Endometrium (tissue), 2 donors: ENCODE results near the gene MCF2L.

Source experiments
- FAIRE-seq: peaks from 2 replicates; lab custom pipeline; 2012; peaks lifted over from hg19 to GRCh38; lab: Jason Lieb, UNC
- donor health status: control.
- donor health status: control.

The MCF2L gene

DNA sequence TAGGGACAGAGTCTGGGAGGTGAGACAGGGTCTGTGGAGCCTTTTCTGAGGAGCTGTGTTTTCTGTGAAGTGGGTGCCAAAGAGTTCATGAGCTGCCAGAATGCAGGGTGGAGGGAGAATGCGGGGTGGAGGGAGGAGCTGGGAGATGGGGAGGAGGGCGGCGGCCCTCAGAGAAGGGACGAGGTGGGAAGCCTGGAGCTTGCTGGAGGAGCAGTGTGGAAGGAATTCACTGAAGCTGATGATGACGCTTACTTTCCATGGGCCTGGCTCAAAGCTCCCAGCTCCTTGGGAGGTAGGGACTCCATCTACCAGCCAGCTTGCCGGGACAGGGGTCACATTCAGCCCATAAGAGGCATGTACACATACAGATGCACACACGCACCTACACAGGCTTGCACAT lies 62.5 kb downstream of the MCF2L start:
- FAIRE-seq: no peak

- FAIRE-seq: no peak
Observed at GRCh38 chr13:113032291-113032690, 63.3 kb downstream of the MCF2L start.

- FAIRE-seq: no peak
Observed at GRCh38 chr13:113033054-113033850, 64.2 kb downstream of the MCF2L start.

GRCh38 chr13:113034451-113035212 lies 65.6 kb downstream of the MCF2L start:
- FAIRE-seq: no peak

DNA sequence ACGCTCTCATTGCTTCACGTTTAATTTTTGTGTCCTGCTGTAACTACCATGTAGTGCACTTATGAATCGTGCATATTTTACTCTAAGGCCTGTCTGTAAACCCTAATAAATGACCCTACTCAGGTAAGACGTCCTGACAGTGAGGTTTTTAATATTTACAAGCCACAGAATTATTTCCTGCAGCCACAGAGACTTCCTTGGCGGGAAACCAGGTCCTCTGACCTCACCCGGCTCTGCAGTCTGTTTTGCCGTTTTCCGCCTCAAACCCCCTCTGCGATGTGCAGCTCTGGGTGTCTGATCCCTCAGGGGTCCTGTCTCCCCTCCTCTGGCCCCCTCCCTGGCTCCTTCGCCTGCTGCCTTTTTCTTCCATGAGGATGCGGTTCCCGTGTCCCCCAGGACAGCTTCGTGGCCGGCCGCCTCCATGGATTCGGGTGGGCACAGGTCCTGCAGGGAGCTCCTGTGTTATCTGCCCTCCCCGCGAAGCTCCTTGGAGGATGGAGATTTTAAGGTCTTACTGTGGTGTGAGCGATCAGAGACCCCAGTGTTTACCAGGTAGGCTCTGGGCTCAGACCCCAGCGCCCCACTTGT lies 66.3 kb downstream of the MCF2L start:
- FAIRE-seq: no peak

- FAIRE-seq: no peak
Observed at GRCh38 chr13:113036401-113036800, 67.4 kb downstream of the MCF2L start.

- FAIRE-seq: no peak
Observed at GRCh38 chr13:113040031-113040430, 71.0 kb downstream of the MCF2L start.

DNA sequence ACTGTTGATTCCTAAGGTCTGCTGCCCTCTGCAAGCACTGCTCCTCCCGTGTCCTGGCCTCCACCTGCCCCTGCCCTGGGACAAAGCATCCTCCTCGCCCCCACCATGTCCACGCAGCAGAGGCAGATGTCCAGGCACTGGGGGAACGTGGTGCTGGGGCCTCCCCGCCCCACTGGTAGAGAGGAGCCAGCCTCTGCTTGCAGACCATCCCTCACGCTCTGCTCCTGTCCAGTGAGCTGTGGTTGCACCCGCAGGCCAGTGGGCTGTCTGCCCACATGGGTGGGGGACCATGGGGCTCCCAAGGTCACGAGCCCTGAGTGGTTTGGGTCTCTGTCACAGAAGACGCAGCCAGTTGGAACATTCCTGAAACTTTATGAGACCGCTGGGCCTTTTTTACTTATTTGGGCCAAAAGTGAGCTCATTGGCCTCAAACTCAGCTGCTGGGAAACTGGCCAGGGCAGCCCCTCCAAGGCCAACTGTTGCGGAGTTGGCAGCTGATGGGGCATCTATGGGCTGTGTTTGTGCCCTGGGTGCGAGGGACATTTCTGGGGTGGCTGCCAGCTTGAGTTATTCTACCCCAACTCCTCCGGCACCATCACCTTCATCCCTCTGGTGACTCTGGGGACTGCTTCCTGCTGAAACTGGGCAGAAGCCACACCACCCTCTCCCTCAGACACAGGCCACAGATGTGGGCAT lies 71.7 kb downstream of the MCF2L start:
- FAIRE-seq: no peak

DNA sequence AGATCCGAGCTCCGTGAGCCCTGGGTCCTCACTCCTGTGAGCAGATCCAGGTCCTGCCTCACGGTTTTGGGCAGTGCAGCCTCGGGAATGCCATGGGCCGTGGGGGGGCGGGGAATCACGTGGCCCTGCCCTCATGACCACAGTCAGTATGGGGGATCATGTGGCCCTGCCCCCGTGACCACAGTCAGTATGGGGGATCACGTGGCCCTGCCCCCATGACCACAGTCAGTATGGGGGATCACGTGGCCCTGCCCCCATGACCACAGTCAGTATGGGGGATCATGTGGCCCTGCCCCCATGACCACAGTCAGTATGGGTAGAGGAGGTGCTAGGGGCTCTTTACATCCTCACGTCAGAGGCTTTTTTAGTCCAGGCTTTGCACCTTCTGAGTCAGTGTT lies 72.3 kb downstream of the MCF2L start:
- no peak for FAIRE-seq

DNA sequence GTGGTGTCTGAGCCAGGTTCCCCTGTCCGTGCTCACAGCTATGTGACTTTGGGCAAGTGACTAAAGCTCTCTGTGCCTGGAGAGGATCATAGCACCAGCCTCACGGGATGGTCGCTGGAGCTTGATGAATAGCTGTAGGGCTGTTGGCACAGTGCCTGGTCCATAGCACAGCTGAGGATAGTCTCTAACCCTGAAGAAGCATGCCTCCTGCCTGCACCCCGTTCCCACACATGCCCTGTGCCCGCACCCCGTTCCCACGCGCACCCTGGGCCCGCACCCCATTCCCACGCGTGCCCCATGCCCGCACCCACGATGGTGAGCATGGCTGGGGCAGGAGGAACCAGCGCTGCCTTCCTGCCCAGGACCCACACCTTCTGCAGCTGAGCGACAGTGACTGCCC lies 72.9 kb downstream of the MCF2L start:
- no peak for FAIRE-seq

DNA sequence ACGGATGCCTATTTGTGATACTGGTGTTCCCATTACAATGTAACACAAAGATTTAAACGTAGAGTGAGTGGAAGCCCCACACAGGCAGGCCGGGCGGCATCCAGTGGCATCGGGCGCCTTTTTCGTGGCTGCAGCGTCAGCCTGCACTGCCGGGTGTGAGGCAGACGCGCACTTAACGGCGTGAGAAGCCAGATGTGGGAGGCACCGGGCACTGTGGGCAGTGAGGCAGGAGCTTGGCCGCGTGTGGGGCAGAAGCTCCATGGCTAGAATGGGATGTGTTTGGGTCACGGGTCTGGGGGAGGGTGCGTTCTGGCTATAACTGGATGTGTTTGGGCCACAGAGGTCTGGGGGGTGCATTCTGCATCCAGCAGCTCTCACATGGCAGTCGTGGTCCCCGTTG lies 73.4 kb downstream of the MCF2L start:
- FAIRE-seq: no peak

DNA sequence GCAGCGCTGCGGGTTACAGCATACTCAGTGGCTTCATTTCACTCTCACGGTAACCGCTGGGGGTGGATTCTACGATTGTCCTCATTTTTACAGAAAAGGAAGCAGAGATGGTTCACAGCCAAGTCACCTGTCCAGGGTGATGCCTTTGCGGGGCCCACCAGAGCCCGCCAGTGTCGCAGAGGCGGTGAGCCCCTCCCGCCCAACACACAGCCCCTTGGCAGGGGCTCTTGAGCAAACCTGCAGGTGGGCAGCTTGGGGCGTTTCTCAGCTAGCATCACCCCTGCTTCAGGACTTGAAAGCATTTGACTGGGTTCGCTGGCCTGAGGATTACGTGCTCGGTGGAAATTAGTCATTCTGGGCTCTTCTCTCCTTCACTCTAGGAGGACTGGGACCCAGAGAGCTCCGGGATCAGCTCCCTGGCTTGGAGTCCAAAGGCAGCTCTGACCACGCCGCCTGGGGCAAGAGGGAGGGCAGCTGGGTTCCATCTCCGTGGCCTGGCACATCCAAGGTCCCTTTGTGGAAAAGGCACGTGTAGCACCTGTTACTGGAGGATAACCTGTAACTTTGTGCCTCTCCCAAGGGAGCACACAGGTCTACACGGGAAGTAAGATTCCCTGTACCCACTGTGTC lies 74.1 kb downstream of the MCF2L start:
- FAIRE-seq: no peak

DNA sequence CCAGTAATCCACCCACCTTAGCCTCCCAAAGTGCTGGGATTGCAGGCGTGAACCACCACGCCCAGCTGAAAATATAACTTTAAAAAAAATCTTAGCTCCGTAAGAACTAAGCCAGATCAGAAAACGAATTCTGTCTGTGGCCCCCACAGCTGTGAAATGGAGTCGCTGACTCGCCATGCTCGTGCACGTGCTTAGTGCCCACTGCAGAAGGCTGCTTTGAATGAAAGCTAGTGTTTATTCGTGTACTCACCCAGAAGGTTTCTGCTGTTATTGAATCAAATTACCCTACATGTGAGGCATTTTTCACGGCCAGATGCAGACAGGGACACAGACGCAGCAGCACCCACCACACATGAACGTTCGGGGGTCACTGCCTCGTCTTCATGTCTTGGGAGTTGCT lies 74.9 kb downstream of the MCF2L start:
- no peak for FAIRE-seq

- FAIRE-seq: no peak
Observed at GRCh38 chr13:113044391-113045114, 75.5 kb downstream of the MCF2L start.

GRCh38 chr13:113045251-113046127 lies 76.5 kb downstream of the MCF2L start:
- no peak for FAIRE-seq

GRCh38 chr13:113046128-113046882 lies 77.3 kb downstream of the MCF2L start:
- FAIRE-seq: no peak

GRCh38 chr13:113046883-113047244 lies 77.8 kb downstream of the MCF2L start:
- no peak for FAIRE-seq

DNA sequence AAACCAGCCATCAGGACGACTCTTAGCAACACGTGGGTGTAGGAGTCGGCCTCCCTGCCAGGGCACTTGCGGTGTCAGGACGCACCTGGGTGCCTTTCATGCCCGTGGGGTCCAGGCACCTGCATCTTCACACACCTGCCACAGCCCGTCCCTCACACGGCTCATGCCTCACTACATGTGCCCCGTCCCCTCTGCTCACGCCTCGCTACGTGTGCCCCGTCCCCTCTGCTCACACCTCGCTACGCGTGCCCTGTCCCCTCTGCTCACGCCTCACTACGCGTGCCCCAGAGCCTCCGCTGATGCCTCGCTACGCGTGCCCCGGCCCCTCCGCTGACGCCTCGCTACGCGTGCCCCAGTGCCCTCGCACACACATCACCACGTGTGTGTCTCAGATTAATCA lies 78.6 kb downstream of the MCF2L start:
- FAIRE-seq: no peak

DNA sequence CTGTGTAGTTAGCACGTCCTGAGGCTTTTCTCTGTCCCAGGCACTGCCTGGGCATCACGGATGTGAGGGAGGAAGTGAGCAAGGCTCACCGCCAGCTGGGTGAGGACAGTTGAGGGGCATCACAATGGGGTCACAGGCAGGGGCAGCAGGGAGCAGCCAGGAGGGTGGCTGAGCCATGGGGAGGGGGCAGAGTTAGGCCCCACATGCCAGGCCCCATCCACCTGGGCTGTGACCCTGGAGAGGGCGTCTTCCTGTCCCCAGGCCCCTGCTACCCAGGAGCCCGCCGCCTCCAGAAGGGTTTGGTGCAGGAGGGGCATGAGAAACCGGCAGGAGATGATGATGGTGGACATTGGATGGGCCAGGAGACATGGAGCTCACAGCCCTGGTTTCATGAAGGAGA lies 79.8 kb downstream of the MCF2L start:
- no peak for FAIRE-seq

DNA sequence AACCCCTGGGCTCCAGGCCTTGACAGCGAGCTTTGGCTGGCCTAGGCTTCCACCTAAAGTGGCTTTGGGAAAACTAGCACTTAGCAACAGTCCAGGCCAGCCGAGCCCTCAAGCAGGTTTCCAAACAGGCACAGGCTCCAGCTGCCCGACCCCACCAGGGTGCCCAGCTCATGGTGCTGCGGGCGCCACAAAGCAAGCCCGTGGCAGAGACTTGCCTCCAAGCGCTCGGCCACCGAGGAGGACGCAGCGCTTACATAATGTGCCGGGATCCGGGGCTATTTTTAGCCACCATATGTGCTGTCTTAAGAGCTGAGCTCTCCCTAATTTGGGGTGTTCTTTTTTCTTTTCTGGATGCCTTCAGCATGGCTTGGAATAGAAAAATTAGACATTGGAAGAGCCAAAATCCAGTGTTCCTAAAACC lies 80.5 kb downstream of the MCF2L start:
- FAIRE-seq: no peak
